Activated B cell treated with CpG ODN at 0.5 μM for 24 hours (primary cell): ENCODE results near the gene NOL3. TPM values are rescaled to one million over a fixed set of nuclear protein-coding genes. Genes with fewer than 3 reads are reported as not detected.

Experiments used
- ATAC-seq: fragments of 200-7000 bp; cut with Tn5 transposase; one replicate; pipeline ENCODE4 v1.10.0; 2021; ENCODE audit warnings: low read depth, mild to moderate bottlenecking, moderate library complexity
- CTCF ChIA-PET: fragments of 350-600 bp; sonication (Branson Sonifier 250); formaldehyde crosslinking; loops from one replicate; lab custom pipeline; 2021; ENCODE audit warnings: antibody characterized with exemption; lab: Charles Lee
- POLR2A ChIA-PET: fragments of 350-600 bp; sonication (Branson Sonifier 250); formaldehyde crosslinking; loops from one replicate; lab custom pipeline; 2021; ENCODE audit warnings: antibody characterized with exemption; lab: Charles Lee
- DNase-seq: peaks from one replicate; pipeline ENCODE4 v3.0.0; 2022
- H3K27ac Mint-ChIP-seq: one replicate; pipeline ENCODE4 v1.8.0; 2020; ENCODE audit warnings: mixed read lengths
- H3K27me3 Mint-ChIP-seq: one replicate; pipeline ENCODE4 v1.8.0; 2021; ENCODE audit warnings: mixed read lengths
- H3K36me3 Mint-ChIP-seq: one replicate; pipeline ENCODE4 v1.8.0; 2021; ENCODE audit warnings: low read depth, mixed read lengths
- H3K4me1 Mint-ChIP-seq: one replicate; pipeline ENCODE4 v1.8.0; 2021; ENCODE audit warnings: mixed read lengths
- H3K4me3 Mint-ChIP-seq: one replicate; pipeline ENCODE4 v1.8.0; 2020; ENCODE audit warnings: mild to moderate bottlenecking, mixed read lengths
- H3K9me3 Mint-ChIP-seq: one replicate; pipeline ENCODE4 v1.8.0; 2020; ENCODE audit warnings: mixed read lengths
- intact Hi-C: fragments of 100-400 bp; cut with micrococcal nuclease; formaldehyde crosslinking; loops from one replicate; pipeline ENCODE4 v1.15.1; 2024
- total RNA-seq: library from RNA; stranded (reverse); gene quantifications from 2 replicates; pipeline ENCODE4 v1.2.3, GENCODE V29; 2022
- TF ChIP-seq, protein P1 (sequence below): fragments of 200-600 bp; IDR thresholded peaks from one replicate; pipeline ENCODE4 v1.8.0; 2022; ENCODE audit warnings: antibody characterized with exemption, mild to moderate bottlenecking

NOL3 gene
- total RNA-seq, 1 donor from 2014 or later, result 0.64 TPM

GRCh38 chr16:67199808-67200198, 29.5 kb downstream of the NOL3 start:
- peak; percentile 27 for ATAC-seq
- TF ChIP-seq, protein P1, sequence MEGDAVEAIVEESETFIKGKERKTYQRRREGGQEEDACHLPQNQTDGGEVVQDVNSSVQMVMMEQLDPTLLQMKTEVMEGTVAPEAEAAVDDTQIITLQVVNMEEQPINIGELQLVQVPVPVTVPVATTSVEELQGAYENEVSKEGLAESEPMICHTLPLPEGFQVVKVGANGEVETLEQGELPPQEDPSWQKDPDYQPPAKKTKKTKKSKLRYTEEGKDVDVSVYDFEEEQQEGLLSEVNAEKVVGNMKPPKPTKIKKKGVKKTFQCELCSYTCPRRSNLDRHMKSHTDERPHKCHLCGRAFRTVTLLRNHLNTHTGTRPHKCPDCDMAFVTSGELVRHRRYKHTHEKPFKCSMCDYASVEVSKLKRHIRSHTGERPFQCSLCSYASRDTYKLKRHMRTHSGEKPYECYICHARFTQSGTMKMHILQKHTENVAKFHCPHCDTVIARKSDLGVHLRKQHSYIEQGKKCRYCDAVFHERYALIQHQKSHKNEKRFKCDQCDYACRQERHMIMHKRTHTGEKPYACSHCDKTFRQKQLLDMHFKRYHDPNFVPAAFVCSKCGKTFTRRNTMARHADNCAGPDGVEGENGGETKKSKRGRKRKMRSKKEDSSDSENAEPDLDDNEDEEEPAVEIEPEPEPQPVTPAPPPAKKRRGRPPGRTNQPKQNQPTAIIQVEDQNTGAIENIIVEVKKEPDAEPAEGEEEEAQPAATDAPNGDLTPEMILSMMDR, result no peak
- DNase-seq, result no peak
- POLR2A ChIA-PET, result interaction anchor here (0.6 kb wide), 1 partner anchor 151 kb away, joined by 6 read pairs; no protein-coding TSS in a partner anchor
- H3K27ac Mint-ChIP-seq, result no peak overlapping the region
- intact Hi-C loops, result no loop called here
- CTCF ChIA-PET, result no interaction called here
- no peaks in the 10 kb centered on the region for H3K9me3 Mint-ChIP-seq
- H3K4me3 Mint-ChIP-seq, result no peak overlapping the region
- H3K36me3 Mint-ChIP-seq, result peaks cover 75% of the 10 kb centered on the region
- H3K27me3 Mint-ChIP-seq, result no peaks in the 10 kb centered on the region
- H3K4me1 Mint-ChIP-seq, result peaks cover 8% of the 10 kb centered on the region

GRCh38 chr16:67200491-67200890, 30.2 kb downstream of the NOL3 start:
- CTCF ChIA-PET, result no interaction called here
- no peak overlapping the region for H3K4me3 Mint-ChIP-seq
- peaks cover 68% of the 10 kb centered on the region for H3K36me3 Mint-ChIP-seq
- DNase-seq, result no peak
- no peaks in the 10 kb centered on the region for H3K27me3 Mint-ChIP-seq
- no peak overlapping the region for H3K27ac Mint-ChIP-seq
- H3K9me3 Mint-ChIP-seq, result no peaks in the 10 kb centered on the region
- TF ChIP-seq, protein P1, result no peak
- no peak for ATAC-seq
- peaks cover 8% of the 10 kb centered on the region for H3K4me1 Mint-ChIP-seq
- POLR2A ChIA-PET, result no interaction called here
- intact Hi-C loops, result no loop called here

DNA sequence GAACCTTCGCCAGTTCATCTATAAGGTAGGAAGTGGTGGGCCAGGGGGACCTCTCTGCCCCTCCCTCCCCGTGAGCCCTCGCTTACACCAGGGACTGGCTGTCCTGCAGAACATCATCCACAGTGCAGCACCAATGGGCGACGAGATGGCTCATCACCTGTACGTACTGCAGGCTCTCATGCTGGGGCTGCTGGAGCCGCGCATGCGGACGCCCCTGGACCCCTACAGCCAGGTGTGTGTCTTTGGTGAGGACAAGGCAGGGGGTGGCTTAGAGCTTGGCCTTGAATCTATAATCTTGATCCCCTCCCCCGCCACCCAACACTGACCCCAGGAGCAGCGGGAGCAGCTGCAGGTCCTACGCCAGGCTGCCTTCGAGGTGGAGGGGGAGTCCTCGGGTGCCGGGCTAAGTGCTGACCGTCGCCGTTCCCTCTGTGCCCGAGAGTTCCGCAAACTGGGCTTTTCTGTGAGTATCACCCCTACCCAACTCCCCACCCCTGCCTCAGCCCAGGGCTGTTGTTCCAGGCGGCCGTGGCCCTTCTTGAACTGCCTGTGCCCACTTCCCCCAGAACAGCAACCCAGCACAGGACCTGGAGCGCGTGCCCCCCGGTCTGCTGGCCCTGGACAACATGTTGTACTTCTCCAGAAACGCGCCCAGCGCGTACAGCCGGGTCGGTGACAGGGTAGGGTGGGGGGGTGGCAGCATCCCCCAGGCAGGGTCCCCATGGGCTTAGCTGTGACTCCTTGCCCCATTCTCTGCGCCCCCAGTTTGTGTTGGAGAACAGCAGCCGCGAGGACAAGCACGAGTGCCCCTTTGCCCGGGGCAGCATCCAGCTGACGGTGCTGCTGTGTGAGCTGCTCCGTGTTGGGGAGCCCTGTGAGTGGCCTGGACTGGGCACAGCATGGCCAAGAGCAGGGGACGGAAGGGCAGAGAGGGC, 31.3 kb downstream of the NOL3 start:
- no peak overlapping the region for H3K4me3 Mint-ChIP-seq
- no peaks in the 10 kb centered on the region for H3K9me3 Mint-ChIP-seq
- ChIA-PET POLR2A (no interaction called here), CTCF (no interaction called here)
- H3K4me1 Mint-ChIP-seq, result peaks cover 4% of the 10 kb centered on the region
- no peaks in the 10 kb centered on the region for H3K27me3 Mint-ChIP-seq
- H3K27ac Mint-ChIP-seq, result no peak overlapping the region
- ATAC-seq, result no peak
- no peak for DNase-seq
- intact Hi-C loops, result no loop called here
- TF ChIP-seq, protein P1, result no peak
- peaks cover 59% of the 10 kb centered on the region for H3K36me3 Mint-ChIP-seq

GRCh38 chr16:67202426-67202825, 32.1 kb downstream of the NOL3 start:
- H3K4me1 Mint-ChIP-seq, result peaks cover 2% of the 10 kb centered on the region
- no peak overlapping the region for H3K27ac Mint-ChIP-seq
- ATAC-seq, result no peak
- no peaks in the 10 kb centered on the region for H3K9me3 Mint-ChIP-seq
- POLR2A ChIA-PET, result no interaction called here
- no peaks in the 10 kb centered on the region for H3K27me3 Mint-ChIP-seq
- TF ChIP-seq, protein P1, result no peak
- no peak overlapping the region for H3K4me3 Mint-ChIP-seq
- CTCF ChIA-PET, result no interaction called here
- intact Hi-C loops, result no loop called here
- no peak for DNase-seq
- peaks cover 53% of the 10 kb centered on the region for H3K36me3 Mint-ChIP-seq

- H3K4me3 Mint-ChIP-seq, result no peak overlapping the region
- TF ChIP-seq, protein P1, result no peak
- ChIA-PET POLR2A (no interaction called here), CTCF (no interaction called here)
- no peak overlapping the region for H3K27ac Mint-ChIP-seq
- intact Hi-C loops, result no loop called here
- H3K27me3 Mint-ChIP-seq, result no peaks in the 10 kb centered on the region
- H3K4me1 Mint-ChIP-seq, result peaks cover 2% of the 10 kb centered on the region
- DNase-seq (no peak), ATAC-seq (no peak)
- H3K36me3 Mint-ChIP-seq, result peaks cover 47% of the 10 kb centered on the region
- H3K9me3 Mint-ChIP-seq, result no peaks in the 10 kb centered on the region
Measured at GRCh38 chr16:67202956-67203493, 32.7 kb downstream of the NOL3 start.
